A673 (cell line): Measurements from ENCODE around the gene BIRC7. TPM values are rescaled to one million over a fixed set of nuclear protein-coding genes. Genes with fewer than 3 reads are reported as not detected.

Experiments used
- BruUV-seq: library from RNA; stranded (reverse); fragments of 400-500 nt; replicated peaks from 2 replicates; lab custom pipeline; 2021; lab: Mats Ljungman, UMichigan
- CTCF ChIA-PET: fragments of 300-600 bp; sonication (Branson Sonifier 250); formaldehyde crosslinking; loops from one replicate; lab custom pipeline; 2022; ENCODE audit warnings: antibody characterized with exemption; lab: Charles Lee
- POLR2A ChIA-PET: fragments of 300-600 bp; sonication (Branson Sonifier 250); formaldehyde crosslinking; loops from one replicate; lab custom pipeline; 2022; ENCODE audit warnings: antibody characterized with exemption; ENCODE audit not compliant: low non-redundant PET; lab: Charles Lee
- DNase-seq: peaks from one replicate; pipeline ENCODE4 v3.0.0-alpha.2; 2015; ENCODE audit warnings: low spot score
- H3K27ac ChIP-seq: fragments of 200-600 bp; sonication (generic); 2 replicates; pipeline ENCODE4 v1.5.1; 2016; ENCODE audit warnings: mixed run types, low read depth, mild to moderate bottlenecking, mixed read lengths, antibody characterized with exemption, low read length; ENCODE audit not compliant: poor library complexity, severe bottlenecking
- H3K27me3 ChIP-seq: fragments of 200-600 bp; sonication (generic); replicated peaks from 2 replicates; pipeline ENCODE4 v1.6.1; 2017; ENCODE audit warnings: mixed run types, low read depth, mild to moderate bottlenecking, mixed read lengths, antibody characterized with exemption, low read length; ENCODE audit not compliant: insufficient read depth, poor library complexity
- H3K36me3 ChIP-seq: fragments of 200-600 bp; sonication (generic); 2 replicates; pipeline ENCODE4 v1.6.1; 2016; ENCODE audit warnings: mixed run types, mild to moderate bottlenecking, mixed read lengths, antibody characterized with exemption, low read length; ENCODE audit not compliant: insufficient read depth, poor library complexity, severe bottlenecking
- H3K4me1 ChIP-seq: fragments of 200-600 bp; sonication (generic); 2 replicates; pipeline ENCODE4 v1.6.1; 2017; ENCODE audit warnings: mixed run types, mild to moderate bottlenecking, mixed read lengths, antibody characterized with exemption, low read length; ENCODE audit not compliant: insufficient read depth, poor library complexity, severe bottlenecking
- H3K4me3 ChIP-seq: fragments of 200-600 bp; sonication (generic); 2 replicates; pipeline ENCODE4 v1.5.1; 2016; ENCODE audit warnings: low read depth, mixed run types, mild to moderate bottlenecking, mixed read lengths, low read length; ENCODE audit not compliant: poor library complexity, severe bottlenecking
- H3K9me3 ChIP-seq: fragments of 200-600 bp; sonication (generic); 2 replicates; pipeline ENCODE4 v1.6.1; 2016; ENCODE audit warnings: mixed run types, low read depth, mild to moderate bottlenecking, mixed read lengths, antibody characterized with exemption, low read length; ENCODE audit not compliant: poor library complexity, severe bottlenecking
- CTCF ChIP-seq: fragments of 300-800, 200-600 bp; sonication (generic); conservative IDR thresholded peaks from 2 replicates; pipeline ENCODE4 v1.5.1; 2017; ENCODE audit warnings: low read depth, mild to moderate bottlenecking, antibody characterized with exemption, low read length, moderate library complexity, mixed read lengths
- EZH2 ChIP-seq: fragments of 200-600 bp; sonication (generic); IDR thresholded peaks from 2 replicates; pipeline ENCODE4 v1.6.1; 2017; ENCODE audit warnings: borderline replicate concordance, low read depth, mild to moderate bottlenecking, mixed read lengths, antibody characterized with exemption, low read length; ENCODE audit not compliant: poor library complexity, severe bottlenecking
- intact Hi-C: fragments of 100-400 bp; cut with micrococcal nuclease; formaldehyde crosslinking; loops from one replicate; pipeline ENCODE4 v1.10.0; 2022; ENCODE audit not compliant: unreplicated experiment
- total RNA-seq: library from RNA; stranded (reverse); gene quantifications from 2 replicates; pipeline ENCODE4 v1.2.3, GENCODE V29; 2021

The BIRC7 gene
- total RNA-seq, 1 experiment from 2014 or later: not detected

GRCh38 chr20:63212393-63212730 is 23.3 kb upstream of the BIRC7 start:
- H3K27ac ChIP-seq: no peak overlapping the region
- ChIA-PET CTCF (no interaction called here), POLR2A (no interaction called here)
- intact Hi-C loops: no loop called here
- TF ChIP-seq EZH2: no peak
- TF ChIP-seq CTCF: no peak
- DNase-seq: no peak
- H3K4me1 ChIP-seq: no peaks in the 10 kb centered on the region
- peaks cover 64% of the 10 kb centered on the region for H3K36me3 ChIP-seq
- H3K4me3 ChIP-seq: no peak overlapping the region
- H3K9me3 ChIP-seq: no peaks in the 10 kb centered on the region
- no TSS peak for BruUV-seq
- no peaks in the 10 kb centered on the region for H3K27me3 ChIP-seq

- no TSS peak for BruUV-seq
- TF ChIP-seq EZH2 (no peak), CTCF (no peak)
- no peak overlapping the region for H3K27ac ChIP-seq
- peaks cover 64% of the 10 kb centered on the region for H3K36me3 ChIP-seq
- ChIA-PET POLR2A (no interaction called here), CTCF (no interaction called here)
- no peak for DNase-seq
- H3K4me1 ChIP-seq: no peaks in the 10 kb centered on the region
- no peaks in the 10 kb centered on the region for H3K27me3 ChIP-seq
- no peak overlapping the region for H3K4me3 ChIP-seq
- intact Hi-C loops: no loop called here
- no peaks in the 10 kb centered on the region for H3K9me3 ChIP-seq
These were observed 22.9 kb upstream of the BIRC7 start for GRCh38 chr20:63212792-63213191.

- Histone ChIP-seq H3K4me3 (peak overlapping the region; percentile 85), H3K27ac (no peak overlapping the region), H3K27me3 (no peaks in the 10 kb centered on the region), H3K36me3 (peaks cover 47% of the 10 kb centered on the region), H3K4me1 (no peaks in the 10 kb centered on the region), H3K9me3 (no peaks in the 10 kb centered on the region)
- CTCF ChIA-PET: no interaction called here
- TF ChIP-seq EZH2: no peak
- no peak for TF ChIP-seq CTCF
- BruUV-seq: no TSS peak
- POLR2A ChIA-PET: no interaction called here
- intact Hi-C loops: no loop called here
- no peak for DNase-seq
These were observed 21.2 kb upstream of the BIRC7 start for GRCh38 chr20:63214514-63214913.
